Activated T-helper 2 cell treated with anti-CD3 and anti-CD28 coated beads, Interferon-gamma antibody, Interleukin-2, Interleukin-4, amounts not matched to agents 10 μg/mL and 5 μg/mL and 100 μg/mL, durations not matched to agents 14 hours and 24 hours and 36 hours (primary cell): ENCODE measurements around the gene MS4A15. TPM values are rescaled to one million over a fixed set of nuclear protein-coding genes. Genes with fewer than 3 reads are reported as not detected.

Source experiments
- total RNA-seq: library from RNA; stranded (reverse); gene quantifications from 2 replicates; pipeline ENCODE4 v1.2.3, GENCODE V29; 2022

MS4A15 gene
- total RNA-seq, 1 donor from 2014 or later: not detected

Other genes starting within 250 kb of the MS4A15 start
- gene MS4A13, start 241.5 kb upstream of the MS4A15 start, total RNA-seq: not detected in 2 replicates
- gene MS4A8, start 57.3 kb upstream of the MS4A15 start, total RNA-seq: not detected in 2 replicates
- gene MS4A18, start 32.1 kb upstream of the MS4A15 start, total RNA-seq: not detected in 2 replicates
- gene MS4A10, start 28.5 kb downstream of the MS4A15 start, total RNA-seq: not detected in 2 replicates
- 56.7 and 57.2 TPM in 2 replicates for gene CCDC86, start 85.2 kb downstream of the MS4A15 start, total RNA-seq
- gene PTGDR2, start 99.1 kb downstream of the MS4A15 start, total RNA-seq: 0.28 and 0.32 TPM in 2 replicates
- not detected in 2 replicates for gene ZP1, start 110.7 kb downstream of the MS4A15 start, total RNA-seq
- gene PRPF19, start 149.7 kb downstream of the MS4A15 start, total RNA-seq: 170 and 182 TPM in 2 replicates
- gene TMEM109, start 157.3 kb downstream of the MS4A15 start, total RNA-seq: 112 and 120 TPM in 2 replicates
- 1.1 and 1.2 TPM in 2 replicates for gene TMEM132A, start 167.6 kb downstream of the MS4A15 start, total RNA-seq
- gene SLC15A3, start 195.3 kb downstream of the MS4A15 start, total RNA-seq: 2.1 and 2.2 TPM in 2 replicates
- 308 and 327 TPM in 2 replicates for gene CD6, start 214.8 kb downstream of the MS4A15 start, total RNA-seq